ENCODE measurements around the gene PLK1. TPM values are rescaled to one million over a fixed set of nuclear protein-coding genes. Genes with fewer than 3 reads are reported as not detected.

The PLK1 gene
- polyA plus RNA-seq, 1 donor from 2014 or later, result 0.21 TPM

DNA sequence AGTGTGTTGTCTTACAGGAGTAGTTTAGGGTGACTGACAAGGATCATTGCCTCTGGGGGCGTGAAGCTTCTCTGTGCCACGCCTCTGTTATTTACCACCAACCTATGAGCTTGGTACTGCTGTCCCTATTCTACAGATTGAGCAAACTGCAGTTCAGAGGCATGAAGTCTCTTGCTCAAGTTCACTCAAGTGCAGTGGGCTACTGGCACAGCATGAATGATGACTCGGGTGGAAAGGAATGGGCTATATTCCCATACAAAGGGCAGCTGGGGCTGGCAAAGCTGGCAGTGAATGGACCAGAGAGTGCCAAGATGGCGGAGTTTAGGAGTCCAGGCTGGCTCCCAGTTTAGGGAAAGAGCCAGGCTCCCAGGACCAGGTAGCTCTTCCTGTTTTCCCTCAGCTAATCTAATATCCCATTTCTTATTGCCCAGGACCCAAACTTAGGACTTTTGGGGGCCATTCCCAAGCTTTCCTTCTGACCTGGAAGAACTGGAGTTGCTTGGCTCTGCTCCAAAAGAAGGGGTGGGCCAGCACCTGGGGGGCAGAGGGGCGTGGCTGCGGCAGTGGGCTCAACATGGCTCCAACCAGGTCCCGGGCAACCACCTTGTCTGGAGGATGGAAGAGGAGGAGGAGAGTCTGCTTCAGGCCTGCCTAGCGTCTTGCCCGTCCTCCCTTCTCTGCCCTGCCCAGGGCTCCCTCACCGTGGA lies 12.9 kb downstream of the PLK1 start:
- TF ChIP-seq POLR2AphosphoS5 (IDR thresholded peaks at IDR 0.05) (no peak), RAD21 (conservative IDR thresholded peaks at IDR 0.05) (no peak), EP300 (conservative IDR thresholded peaks at IDR 0.05; ENCODE audit: poor library complexity, severe bottlenecking) (no peak), EZH2 (IDR thresholded peaks at IDR 0.05; ENCODE audit: borderline replicate concordance, insufficient read depth, low read length, poor library complexity, severe bottlenecking) (no peak), TAF1 (IDR thresholded peaks at IDR 0.05; ENCODE audit: low read depth) (no peak), SMC3 (conservative IDR thresholded peaks at IDR 0.05; ENCODE audit: poor library complexity) (no peak), MXI1 (conservative IDR thresholded peaks at IDR 0.05; ENCODE audit: poor library complexity, severe bottlenecking) (no peak)
- TF ChIP-seq, protein P1, sequence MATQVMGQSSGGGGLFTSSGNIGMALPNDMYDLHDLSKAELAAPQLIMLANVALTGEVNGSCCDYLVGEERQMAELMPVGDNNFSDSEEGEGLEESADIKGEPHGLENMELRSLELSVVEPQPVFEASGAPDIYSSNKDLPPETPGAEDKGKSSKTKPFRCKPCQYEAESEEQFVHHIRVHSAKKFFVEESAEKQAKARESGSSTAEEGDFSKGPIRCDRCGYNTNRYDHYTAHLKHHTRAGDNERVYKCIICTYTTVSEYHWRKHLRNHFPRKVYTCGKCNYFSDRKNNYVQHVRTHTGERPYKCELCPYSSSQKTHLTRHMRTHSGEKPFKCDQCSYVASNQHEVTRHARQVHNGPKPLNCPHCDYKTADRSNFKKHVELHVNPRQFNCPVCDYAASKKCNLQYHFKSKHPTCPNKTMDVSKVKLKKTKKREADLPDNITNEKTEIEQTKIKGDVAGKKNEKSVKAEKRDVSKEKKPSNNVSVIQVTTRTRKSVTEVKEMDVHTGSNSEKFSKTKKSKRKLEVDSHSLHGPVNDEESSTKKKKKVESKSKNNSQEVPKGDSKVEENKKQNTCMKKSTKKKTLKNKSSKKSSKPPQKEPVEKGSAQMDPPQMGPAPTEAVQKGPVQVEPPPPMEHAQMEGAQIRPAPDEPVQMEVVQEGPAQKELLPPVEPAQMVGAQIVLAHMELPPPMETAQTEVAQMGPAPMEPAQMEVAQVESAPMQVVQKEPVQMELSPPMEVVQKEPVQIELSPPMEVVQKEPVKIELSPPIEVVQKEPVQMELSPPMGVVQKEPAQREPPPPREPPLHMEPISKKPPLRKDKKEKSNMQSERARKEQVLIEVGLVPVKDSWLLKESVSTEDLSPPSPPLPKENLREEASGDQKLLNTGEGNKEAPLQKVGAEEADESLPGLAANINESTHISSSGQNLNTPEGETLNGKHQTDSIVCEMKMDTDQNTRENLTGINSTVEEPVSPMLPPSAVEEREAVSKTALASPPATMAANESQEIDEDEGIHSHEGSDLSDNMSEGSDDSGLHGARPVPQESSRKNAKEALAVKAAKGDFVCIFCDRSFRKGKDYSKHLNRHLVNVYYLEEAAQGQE (IDR thresholded peaks at IDR 0.05; ENCODE audit: borderline replicate concordance), result no peak
- TF ChIP-seq, protein P2, sequence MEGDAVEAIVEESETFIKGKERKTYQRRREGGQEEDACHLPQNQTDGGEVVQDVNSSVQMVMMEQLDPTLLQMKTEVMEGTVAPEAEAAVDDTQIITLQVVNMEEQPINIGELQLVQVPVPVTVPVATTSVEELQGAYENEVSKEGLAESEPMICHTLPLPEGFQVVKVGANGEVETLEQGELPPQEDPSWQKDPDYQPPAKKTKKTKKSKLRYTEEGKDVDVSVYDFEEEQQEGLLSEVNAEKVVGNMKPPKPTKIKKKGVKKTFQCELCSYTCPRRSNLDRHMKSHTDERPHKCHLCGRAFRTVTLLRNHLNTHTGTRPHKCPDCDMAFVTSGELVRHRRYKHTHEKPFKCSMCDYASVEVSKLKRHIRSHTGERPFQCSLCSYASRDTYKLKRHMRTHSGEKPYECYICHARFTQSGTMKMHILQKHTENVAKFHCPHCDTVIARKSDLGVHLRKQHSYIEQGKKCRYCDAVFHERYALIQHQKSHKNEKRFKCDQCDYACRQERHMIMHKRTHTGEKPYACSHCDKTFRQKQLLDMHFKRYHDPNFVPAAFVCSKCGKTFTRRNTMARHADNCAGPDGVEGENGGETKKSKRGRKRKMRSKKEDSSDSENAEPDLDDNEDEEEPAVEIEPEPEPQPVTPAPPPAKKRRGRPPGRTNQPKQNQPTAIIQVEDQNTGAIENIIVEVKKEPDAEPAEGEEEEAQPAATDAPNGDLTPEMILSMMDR (IDR thresholded peaks at IDR 0.05; ENCODE audit: poor library complexity, severe bottlenecking), result no peak
- Histone ChIP-seq H3K79me2 (replicated peaks; ENCODE audit: insufficient read depth, low read length) (no peaks in the 10 kb centered on the region), H3K36me3 (ENCODE audit: insufficient read depth, low read length) (peaks cover 8% of the 10 kb centered on the region), H3F3A (ENCODE audit: insufficient read depth, low read length, poor library complexity, severe bottlenecking) (no peaks in the 10 kb centered on the region), H3K9me3 (ENCODE audit: low read length) (no peaks in the 10 kb centered on the region), H4K20me1 (ENCODE audit: insufficient read depth) (no peaks in the 10 kb centered on the region), H2AFZ (ENCODE audit: low read depth, low read length) (no peak overlapping the region), H3K27me3 (ENCODE audit: insufficient read depth, low read depth, low read length) (no peaks in the 10 kb centered on the region), H3K4me2 (ENCODE audit: low read length) (no peak overlapping the region), H3K4me3 (ENCODE audit: low read length) (no peak overlapping the region), H3K9me2 (ENCODE audit: insufficient read depth, low read length) (no peaks in the 10 kb centered on the region), H3K27ac (ENCODE audit: low read length) (no peak overlapping the region), H3K9ac (ENCODE audit: low read length) (no peak overlapping the region)

DNA sequence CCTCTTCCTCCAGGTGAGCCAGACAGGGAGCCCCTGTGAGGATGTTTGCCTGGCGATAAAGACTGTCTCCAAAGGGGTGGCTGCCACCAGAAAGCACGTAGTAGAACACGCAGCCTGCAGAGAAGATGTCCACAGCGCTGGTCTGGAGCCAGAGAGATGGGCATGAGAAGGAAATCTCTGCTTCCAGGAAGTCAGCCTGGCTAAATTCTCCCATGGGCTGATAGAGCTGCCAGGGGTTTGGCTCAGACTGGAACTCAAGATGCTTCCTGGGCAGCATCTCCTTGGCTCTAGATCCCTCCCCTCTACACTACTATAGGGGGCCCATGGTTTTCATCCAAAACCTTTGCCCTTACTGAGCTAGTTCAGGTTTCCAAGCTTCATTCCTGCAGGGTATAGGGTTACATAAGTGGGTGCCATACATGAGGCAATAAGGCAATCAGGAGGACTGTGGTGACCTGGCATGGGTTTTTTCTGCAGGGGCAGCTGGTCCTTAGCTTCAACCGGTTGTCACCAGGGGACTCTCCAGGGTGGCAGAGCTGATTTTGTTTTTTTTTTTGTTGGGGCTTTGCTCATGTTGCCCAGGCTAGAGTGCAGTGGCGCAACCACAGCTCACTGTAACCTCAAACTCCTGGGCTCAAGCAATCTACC lies 13.6 kb downstream of the PLK1 start:
- H3K4me2 ChIP-seq (ENCODE audit: low read length), result no peak overlapping the region
- no peaks in the 10 kb centered on the region for H3K9me3 ChIP-seq (ENCODE audit: low read length)
- H4K20me1 ChIP-seq (ENCODE audit: insufficient read depth), result no peaks in the 10 kb centered on the region
- H2AFZ ChIP-seq (ENCODE audit: low read depth, low read length), result no peak overlapping the region
- H3K36me3 ChIP-seq (ENCODE audit: insufficient read depth, low read length), result peaks cover 8% of the 10 kb centered on the region
- H3K4me3 ChIP-seq (ENCODE audit: low read length), result no peak overlapping the region
- H3K27me3 ChIP-seq (ENCODE audit: insufficient read depth, low read depth, low read length), result no peaks in the 10 kb centered on the region
- TF ChIP-seq, protein P1 (IDR thresholded peaks at IDR 0.05; ENCODE audit: borderline replicate concordance), result no peak
- no peak for TF ChIP-seq POLR2AphosphoS5 (IDR thresholded peaks at IDR 0.05)
- no peak for TF ChIP-seq SMC3 (conservative IDR thresholded peaks at IDR 0.05; ENCODE audit: poor library complexity)
- TF ChIP-seq EP300 (conservative IDR thresholded peaks at IDR 0.05; ENCODE audit: poor library complexity, severe bottlenecking), result no peak
- no peak for TF ChIP-seq EZH2 (IDR thresholded peaks at IDR 0.05; ENCODE audit: borderline replicate concordance, insufficient read depth, low read length, poor library complexity, severe bottlenecking)
- no peak for TF ChIP-seq MXI1 (conservative IDR thresholded peaks at IDR 0.05; ENCODE audit: poor library complexity, severe bottlenecking)
- no peak for TF ChIP-seq TAF1 (IDR thresholded peaks at IDR 0.05; ENCODE audit: low read depth)
- H3K27ac ChIP-seq (ENCODE audit: low read length), result no peak overlapping the region
- no peak overlapping the region for H3K9ac ChIP-seq (ENCODE audit: low read length)
- H3F3A ChIP-seq (ENCODE audit: insufficient read depth, low read length, poor library complexity, severe bottlenecking), result no peaks in the 10 kb centered on the region
- no peaks in the 10 kb centered on the region for H3K79me2 ChIP-seq (replicated peaks; ENCODE audit: insufficient read depth, low read length)
- H3K9me2 ChIP-seq (ENCODE audit: insufficient read depth, low read length), result no peaks in the 10 kb centered on the region

Data from neural cell (in vitro differentiated cells).